Neural cell (in vitro differentiated cells): ENCODE measurements around the gene FKBP1A. TPM values are rescaled to one million over a fixed set of nuclear protein-coding genes. Genes with fewer than 3 reads are reported as not detected.

ENCODE experiments used
- H2AFZ ChIP-seq: fragments of 200-600, 300-800 bp; sonication (generic), shearing (Covaris generic); 2 replicates; pipeline ENCODE4 v1.6.0; 2014; ENCODE audit warnings: low read depth, mild to moderate bottlenecking, antibody characterized with exemption, low read length, moderate library complexity
- H3F3A ChIP-seq: fragments of 200-600 bp; shearing (Covaris generic); 2 replicates; pipeline ENCODE4 v1.6.1; 2016; ENCODE audit warnings: mild to moderate bottlenecking, moderate library complexity, mixed read lengths, antibody characterized with exemption, low read length; ENCODE audit not compliant: insufficient read depth, poor library complexity, severe bottlenecking
- H3K27ac ChIP-seq: fragments of 200-600, 300-800 bp; sonication (generic), shearing (Covaris generic); 2 replicates; pipeline ENCODE4 v1.5.1; 2014; ENCODE audit warnings: mild to moderate bottlenecking, low read length, moderate library complexity
- H3K27me3 ChIP-seq: fragments of 300-800, 200-600 bp; sonication (generic), shearing (Covaris generic); 2 replicates; pipeline ENCODE4 v1.6.0; 2014; ENCODE audit warnings: mild to moderate bottlenecking, low read depth, low read length, moderate library complexity; ENCODE audit not compliant: insufficient read depth
- H3K36me3 ChIP-seq: fragments of 300-800, 200-600 bp; sonication (generic), shearing (Covaris generic); 2 replicates; pipeline ENCODE4 v1.5.1; 2014; ENCODE audit warnings: mild to moderate bottlenecking, antibody characterized with exemption, low read length, moderate library complexity; ENCODE audit not compliant: insufficient read depth
- H3K4me2 ChIP-seq: fragments of 300-800, 200-600 bp; sonication (generic), shearing (Covaris generic); 2 replicates; pipeline ENCODE4 v1.6.0; 2014; ENCODE audit warnings: mild to moderate bottlenecking, low read length
- H3K4me3 ChIP-seq: fragments of 300-800, 200-600 bp; sonication (generic), shearing (Covaris generic); 2 replicates; pipeline ENCODE4 v1.5.1; 2014; ENCODE audit warnings: mild to moderate bottlenecking, low read length, moderate library complexity
- H3K79me2 ChIP-seq: fragments of 200-600 bp; shearing (Covaris generic); replicated peaks from 2 replicates; pipeline ENCODE4 v1.6.0; 2014; ENCODE audit warnings: mild to moderate bottlenecking, low read length, moderate library complexity; ENCODE audit not compliant: insufficient read depth
- H3K9ac ChIP-seq: fragments of 300-800, 200-600 bp; sonication (generic), shearing (Covaris generic); 2 replicates; pipeline ENCODE4 v1.6.1; 2016; ENCODE audit warnings: mild to moderate bottlenecking, low read length, mixed read lengths
- H3K9me2 ChIP-seq: fragments of 200-600 bp; shearing (Covaris generic); 2 replicates; pipeline ENCODE4 v1.6.1; 2016; ENCODE audit warnings: mild to moderate bottlenecking, low read length, mixed read lengths; ENCODE audit not compliant: insufficient read depth
- H3K9me3 ChIP-seq: fragments of 200-600, 300-800 bp; sonication (generic), shearing (Covaris generic); 2 replicates; pipeline ENCODE4 v1.6.1; 2016; ENCODE audit warnings: mild to moderate bottlenecking, mixed run types, low read length, moderate library complexity, mixed read lengths
- H4K20me1 ChIP-seq: fragments of 200-600 bp; shearing (Covaris generic); 2 replicates; pipeline ENCODE4 v1.6.1; 2016; ENCODE audit warnings: mild to moderate bottlenecking, mixed run types; ENCODE audit not compliant: insufficient read depth
- EP300 ChIP-seq: fragments of 450-650 bp; conservative IDR thresholded peaks from 2 replicates; pipeline ENCODE4 v1.6.1; 2014; ENCODE audit warnings: antibody characterized with exemption, mild to moderate bottlenecking, moderate library complexity; ENCODE audit not compliant: poor library complexity, severe bottlenecking
- EZH2 ChIP-seq: fragments of 200-600, 300-800 bp; shearing (Covaris generic), sonication (generic); IDR thresholded peaks from 2 replicates; pipeline ENCODE4 v1.6.1; 2014; ENCODE audit warnings: antibody characterized with exemption, low read length, borderline replicate concordance, mild to moderate bottlenecking; ENCODE audit not compliant: insufficient read depth, poor library complexity, severe bottlenecking
- MXI1 ChIP-seq: fragments of 450-650 bp; conservative IDR thresholded peaks from 2 replicates; pipeline ENCODE4 v1.6.1; 2014; ENCODE audit warnings: antibody characterized with exemption, mild to moderate bottlenecking; ENCODE audit not compliant: poor library complexity, severe bottlenecking
- POLR2AphosphoS5 ChIP-seq: IDR thresholded peaks from 2 replicates; pipeline ENCODE4 v1.6.1; 2012
- RAD21 ChIP-seq: fragments of 450-650 bp; conservative IDR thresholded peaks from 2 replicates; pipeline ENCODE4 v1.6.1; 2014; ENCODE audit warnings: antibody characterized with exemption, mild to moderate bottlenecking, moderate library complexity
- SMC3 ChIP-seq: fragments of 450-650 bp; conservative IDR thresholded peaks from 2 replicates; pipeline ENCODE4 v1.6.1; 2014; ENCODE audit warnings: antibody characterized with exemption, mild to moderate bottlenecking, moderate library complexity; ENCODE audit not compliant: poor library complexity
- TAF1 ChIP-seq: IDR thresholded peaks from 2 replicates; pipeline ENCODE4 v1.6.1; 2012; ENCODE audit warnings: low read depth
- polyA plus RNA-seq: library from polyadenylated mRNA; depleted of rRNA; stranded (reverse); fragments of >200 nt; gene quantifications from 2 replicates; pipeline ENCODE4 v1.2.3, GENCODE V29; 2014
- TF ChIP-seq, protein P1 (sequence below): IDR thresholded peaks from 2 replicates; pipeline ENCODE4 v1.6.1; 2012; ENCODE audit warnings: borderline replicate concordance
- TF ChIP-seq, protein P2 (sequence below): fragments of 450-650 bp; IDR thresholded peaks from 2 replicates; pipeline ENCODE4 v1.5.1; 2014; ENCODE audit warnings: antibody characterized with exemption, mild to moderate bottlenecking, moderate library complexity; ENCODE audit not compliant: poor library complexity, severe bottlenecking

The FKBP1A gene
- polyA plus RNA-seq, 1 donor from 2014 or later = 150 TPM

DNA sequence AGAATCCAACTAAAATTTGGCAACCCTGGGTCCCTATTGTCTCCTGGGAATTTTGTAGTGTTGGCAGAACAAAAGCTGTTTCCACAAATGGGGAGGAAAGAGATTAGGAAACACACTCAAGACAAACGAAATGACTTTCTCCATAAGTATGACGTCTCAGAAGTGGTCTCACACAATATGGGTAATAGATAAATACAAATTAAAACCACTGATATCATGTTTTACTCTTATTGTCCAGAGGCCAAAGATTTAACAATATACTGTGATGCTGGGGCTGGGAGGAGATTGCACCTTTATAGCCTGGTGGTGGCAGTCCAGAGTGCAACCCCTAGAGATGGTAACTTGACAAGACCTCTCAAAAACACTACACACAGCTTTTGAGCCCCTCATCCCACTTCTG, 18.6 kb downstream of the FKBP1A start:
- Histone ChIP-seq H3K27me3 (no peaks in the 10 kb centered on the region), H3K36me3 (no peaks in the 10 kb centered on the region), H3K4me3 (no peak overlapping the region), H3K27ac (no peak overlapping the region), H3K9me3 (no peaks in the 10 kb centered on the region), H3K9ac (no peak overlapping the region), H3F3A (no peaks in the 10 kb centered on the region), H3K79me2 (peaks cover 14% of the 10 kb centered on the region), H4K20me1 (no peaks in the 10 kb centered on the region), H2AFZ (no peak overlapping the region), H3K9me2 (no peaks in the 10 kb centered on the region), H3K4me2 (no peak overlapping the region)
- TF ChIP-seq SMC3 (no peak), EP300 (no peak), EZH2 (no peak)

DNA sequence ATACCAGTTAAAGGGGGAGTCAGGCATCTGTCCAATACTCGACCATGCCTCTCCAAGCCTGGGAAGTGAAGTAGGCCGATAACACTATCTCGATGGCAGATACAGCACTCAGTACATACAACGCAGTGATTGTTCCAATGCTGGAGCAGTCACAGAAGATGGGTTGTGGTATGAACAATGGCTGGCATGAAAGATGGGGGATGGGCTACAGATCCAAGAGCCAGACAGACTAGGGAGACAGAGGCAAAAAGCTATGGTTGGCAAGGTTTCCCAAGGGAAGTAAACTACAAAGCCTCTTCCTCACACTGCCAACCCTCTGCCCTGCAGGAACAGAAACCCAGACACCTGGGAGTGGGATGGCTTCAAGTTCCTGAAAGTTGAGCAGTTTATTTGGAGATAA, 19.2 kb downstream of the FKBP1A start:
- Histone ChIP-seq H3K9ac (no peak overlapping the region), H3K9me2 (no peaks in the 10 kb centered on the region), H3K27me3 (no peaks in the 10 kb centered on the region), H3K79me2 (peaks cover 8% of the 10 kb centered on the region), H3K36me3 (no peaks in the 10 kb centered on the region), H3F3A (no peaks in the 10 kb centered on the region), H2AFZ (no peak overlapping the region), H3K4me3 (no peak overlapping the region), H3K4me2 (no peak overlapping the region), H3K27ac (no peak overlapping the region), H3K9me3 (no peaks in the 10 kb centered on the region), H4K20me1 (no peaks in the 10 kb centered on the region)
- no peak for TF ChIP-seq RAD21
- TF ChIP-seq TAF1 = no peak
- TF ChIP-seq MXI1 = no peak
- TF ChIP-seq, protein P1, sequence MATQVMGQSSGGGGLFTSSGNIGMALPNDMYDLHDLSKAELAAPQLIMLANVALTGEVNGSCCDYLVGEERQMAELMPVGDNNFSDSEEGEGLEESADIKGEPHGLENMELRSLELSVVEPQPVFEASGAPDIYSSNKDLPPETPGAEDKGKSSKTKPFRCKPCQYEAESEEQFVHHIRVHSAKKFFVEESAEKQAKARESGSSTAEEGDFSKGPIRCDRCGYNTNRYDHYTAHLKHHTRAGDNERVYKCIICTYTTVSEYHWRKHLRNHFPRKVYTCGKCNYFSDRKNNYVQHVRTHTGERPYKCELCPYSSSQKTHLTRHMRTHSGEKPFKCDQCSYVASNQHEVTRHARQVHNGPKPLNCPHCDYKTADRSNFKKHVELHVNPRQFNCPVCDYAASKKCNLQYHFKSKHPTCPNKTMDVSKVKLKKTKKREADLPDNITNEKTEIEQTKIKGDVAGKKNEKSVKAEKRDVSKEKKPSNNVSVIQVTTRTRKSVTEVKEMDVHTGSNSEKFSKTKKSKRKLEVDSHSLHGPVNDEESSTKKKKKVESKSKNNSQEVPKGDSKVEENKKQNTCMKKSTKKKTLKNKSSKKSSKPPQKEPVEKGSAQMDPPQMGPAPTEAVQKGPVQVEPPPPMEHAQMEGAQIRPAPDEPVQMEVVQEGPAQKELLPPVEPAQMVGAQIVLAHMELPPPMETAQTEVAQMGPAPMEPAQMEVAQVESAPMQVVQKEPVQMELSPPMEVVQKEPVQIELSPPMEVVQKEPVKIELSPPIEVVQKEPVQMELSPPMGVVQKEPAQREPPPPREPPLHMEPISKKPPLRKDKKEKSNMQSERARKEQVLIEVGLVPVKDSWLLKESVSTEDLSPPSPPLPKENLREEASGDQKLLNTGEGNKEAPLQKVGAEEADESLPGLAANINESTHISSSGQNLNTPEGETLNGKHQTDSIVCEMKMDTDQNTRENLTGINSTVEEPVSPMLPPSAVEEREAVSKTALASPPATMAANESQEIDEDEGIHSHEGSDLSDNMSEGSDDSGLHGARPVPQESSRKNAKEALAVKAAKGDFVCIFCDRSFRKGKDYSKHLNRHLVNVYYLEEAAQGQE = no peak
- no peak for TF ChIP-seq EZH2
- TF ChIP-seq EP300 = no peak
- no peak for TF ChIP-seq SMC3
- TF ChIP-seq POLR2AphosphoS5 = no peak
- TF ChIP-seq, protein P2, sequence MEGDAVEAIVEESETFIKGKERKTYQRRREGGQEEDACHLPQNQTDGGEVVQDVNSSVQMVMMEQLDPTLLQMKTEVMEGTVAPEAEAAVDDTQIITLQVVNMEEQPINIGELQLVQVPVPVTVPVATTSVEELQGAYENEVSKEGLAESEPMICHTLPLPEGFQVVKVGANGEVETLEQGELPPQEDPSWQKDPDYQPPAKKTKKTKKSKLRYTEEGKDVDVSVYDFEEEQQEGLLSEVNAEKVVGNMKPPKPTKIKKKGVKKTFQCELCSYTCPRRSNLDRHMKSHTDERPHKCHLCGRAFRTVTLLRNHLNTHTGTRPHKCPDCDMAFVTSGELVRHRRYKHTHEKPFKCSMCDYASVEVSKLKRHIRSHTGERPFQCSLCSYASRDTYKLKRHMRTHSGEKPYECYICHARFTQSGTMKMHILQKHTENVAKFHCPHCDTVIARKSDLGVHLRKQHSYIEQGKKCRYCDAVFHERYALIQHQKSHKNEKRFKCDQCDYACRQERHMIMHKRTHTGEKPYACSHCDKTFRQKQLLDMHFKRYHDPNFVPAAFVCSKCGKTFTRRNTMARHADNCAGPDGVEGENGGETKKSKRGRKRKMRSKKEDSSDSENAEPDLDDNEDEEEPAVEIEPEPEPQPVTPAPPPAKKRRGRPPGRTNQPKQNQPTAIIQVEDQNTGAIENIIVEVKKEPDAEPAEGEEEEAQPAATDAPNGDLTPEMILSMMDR = no peak

DNA sequence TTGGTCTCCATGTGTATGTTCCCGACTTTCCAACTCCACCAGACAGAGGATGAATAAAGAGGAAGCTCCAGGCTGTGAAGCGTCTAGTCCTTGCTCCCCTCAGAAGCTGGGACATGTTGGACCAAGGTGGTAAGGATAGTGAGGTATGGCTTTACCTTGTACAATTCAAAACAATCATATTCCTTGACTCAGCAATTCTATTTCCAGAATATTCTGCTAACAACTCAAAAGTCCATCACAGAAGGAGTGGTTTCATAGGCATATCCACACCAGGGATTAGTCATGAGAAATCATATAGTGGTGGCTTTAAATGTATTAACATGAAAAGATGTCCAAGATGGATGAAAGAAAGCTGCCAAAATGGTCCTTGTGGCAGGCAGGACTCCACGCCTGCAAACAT, 19.8 kb downstream of the FKBP1A start:
- Histone ChIP-seq H3K9ac (no peak overlapping the region), H4K20me1 (no peaks in the 10 kb centered on the region), H2AFZ (no peak overlapping the region), H3K4me3 (no peak overlapping the region), H3K27me3 (no peaks in the 10 kb centered on the region), H3K79me2 (peaks cover 3% of the 10 kb centered on the region), H3K27ac (no peak overlapping the region), H3K9me2 (no peaks in the 10 kb centered on the region), H3K4me2 (no peak overlapping the region), H3K36me3 (no peaks in the 10 kb centered on the region), H3K9me3 (no peaks in the 10 kb centered on the region), H3F3A (no peaks in the 10 kb centered on the region)
- no peak for TF ChIP-seq EZH2
- TF ChIP-seq, protein P2 = no peak
- no peak for TF ChIP-seq SMC3
- no peak for TF ChIP-seq TAF1
- no peak for TF ChIP-seq EP300
- TF ChIP-seq, protein P1 = no peak
- TF ChIP-seq MXI1 = no peak
- no peak for TF ChIP-seq POLR2AphosphoS5
- TF ChIP-seq RAD21 = no peak
